AG09319 (cell line): ENCODE results near the gene TUBA1C.

Source experiments
- DNase-seq: peaks from one replicate; pipeline ENCODE4 v3.0.0-alpha.2; 2010; ENCODE audit warnings: low read depth; ENCODE audit errors: extremely low read depth
- TF ChIP-seq, protein P1 (sequence below): IDR thresholded peaks from 2 replicates; pipeline ENCODE4 v1.5.1; 2011; ENCODE audit warnings: low read depth, mild to moderate bottlenecking, inconsistent platforms, low read length, moderate library complexity

The TUBA1C gene

DNA sequence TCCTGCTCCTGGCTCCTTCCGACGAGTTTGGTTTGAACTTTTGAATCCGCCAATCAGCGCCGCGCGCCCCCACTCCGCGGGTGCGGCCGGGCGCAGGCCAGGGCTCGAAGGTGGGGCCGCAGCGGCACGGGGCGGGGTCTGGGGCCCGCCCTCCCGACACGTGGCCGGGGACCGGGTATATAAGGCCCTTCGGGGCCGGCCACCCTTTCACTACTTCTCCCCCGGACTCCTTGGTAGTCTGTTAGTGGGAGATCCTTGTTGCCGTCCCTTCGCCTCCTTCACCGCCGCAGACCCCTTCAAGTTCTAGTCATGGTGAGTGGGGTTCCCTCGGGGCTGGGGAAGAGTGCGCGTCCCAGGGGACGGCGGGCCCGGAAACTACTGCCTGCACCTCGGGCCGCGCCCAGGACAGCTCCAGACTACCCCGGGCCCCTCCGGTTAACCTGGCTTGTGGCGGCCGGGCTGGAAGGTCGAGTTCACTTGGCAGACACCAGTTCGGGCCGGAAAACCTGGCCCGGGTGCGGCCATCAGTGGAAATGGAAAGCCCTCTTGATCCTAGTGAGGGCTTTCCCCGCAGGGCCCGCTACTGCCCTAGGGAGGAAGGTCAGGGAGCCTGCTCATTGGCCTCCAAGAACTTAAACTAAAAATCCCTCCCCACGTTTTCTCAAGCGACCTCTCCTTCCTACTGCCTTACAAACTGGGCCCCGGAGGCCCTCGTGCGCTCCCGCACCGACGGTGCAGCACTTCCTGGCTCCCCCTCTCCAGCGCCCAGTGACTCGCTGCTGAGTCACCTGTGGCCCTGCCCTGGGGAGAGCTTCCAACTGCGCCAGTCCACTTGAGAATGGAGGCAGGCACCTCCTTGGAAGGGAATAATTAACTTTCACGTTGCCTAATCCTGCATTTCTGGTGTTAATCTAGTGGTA is at the start of gene TUBA1C:
Gene TUBA1C, plus strand, starts transcription at position 210 of the 920 bp plus-strand sequence. Its CDS starts 100 bp downstream, at position 310.
- TF ChIP-seq, protein P1, sequence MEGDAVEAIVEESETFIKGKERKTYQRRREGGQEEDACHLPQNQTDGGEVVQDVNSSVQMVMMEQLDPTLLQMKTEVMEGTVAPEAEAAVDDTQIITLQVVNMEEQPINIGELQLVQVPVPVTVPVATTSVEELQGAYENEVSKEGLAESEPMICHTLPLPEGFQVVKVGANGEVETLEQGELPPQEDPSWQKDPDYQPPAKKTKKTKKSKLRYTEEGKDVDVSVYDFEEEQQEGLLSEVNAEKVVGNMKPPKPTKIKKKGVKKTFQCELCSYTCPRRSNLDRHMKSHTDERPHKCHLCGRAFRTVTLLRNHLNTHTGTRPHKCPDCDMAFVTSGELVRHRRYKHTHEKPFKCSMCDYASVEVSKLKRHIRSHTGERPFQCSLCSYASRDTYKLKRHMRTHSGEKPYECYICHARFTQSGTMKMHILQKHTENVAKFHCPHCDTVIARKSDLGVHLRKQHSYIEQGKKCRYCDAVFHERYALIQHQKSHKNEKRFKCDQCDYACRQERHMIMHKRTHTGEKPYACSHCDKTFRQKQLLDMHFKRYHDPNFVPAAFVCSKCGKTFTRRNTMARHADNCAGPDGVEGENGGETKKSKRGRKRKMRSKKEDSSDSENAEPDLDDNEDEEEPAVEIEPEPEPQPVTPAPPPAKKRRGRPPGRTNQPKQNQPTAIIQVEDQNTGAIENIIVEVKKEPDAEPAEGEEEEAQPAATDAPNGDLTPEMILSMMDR, result no peak; the same call in 1 of the 2 replicates
- peak; percentile 86 for DNase-seq

DNA sequence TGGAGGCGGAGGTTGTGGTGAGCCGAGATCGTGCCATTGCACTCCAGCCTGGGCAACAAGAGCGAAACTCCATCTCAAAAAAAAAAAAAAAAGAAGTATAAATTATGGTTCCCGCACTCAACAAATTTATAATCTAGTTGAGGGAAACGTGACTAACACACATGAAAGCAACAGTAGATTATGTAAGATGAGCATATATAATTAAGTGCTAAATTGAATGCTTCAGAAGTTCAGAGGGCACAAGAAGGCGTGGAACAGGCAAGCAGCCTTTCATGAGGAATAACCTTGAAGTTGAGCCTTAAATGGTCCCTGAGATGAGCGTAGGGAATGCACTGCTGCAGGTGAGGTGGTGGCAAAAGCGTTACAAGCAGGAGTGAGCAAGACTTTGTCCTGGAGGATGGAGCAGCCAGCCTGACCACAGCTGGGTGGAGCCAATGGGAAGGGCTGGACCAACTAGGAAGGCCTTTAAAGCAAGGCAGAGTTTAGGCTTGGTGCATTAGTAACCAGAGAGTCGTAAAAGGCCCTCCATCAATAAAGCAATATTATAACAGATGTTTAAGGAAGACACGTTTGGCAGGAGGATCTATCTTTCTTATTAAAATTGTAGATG is 45.4 kb upstream of the TUBA1C start:
- TF ChIP-seq, protein P1, result no peak
- DNase-seq, result no peak

DNA sequence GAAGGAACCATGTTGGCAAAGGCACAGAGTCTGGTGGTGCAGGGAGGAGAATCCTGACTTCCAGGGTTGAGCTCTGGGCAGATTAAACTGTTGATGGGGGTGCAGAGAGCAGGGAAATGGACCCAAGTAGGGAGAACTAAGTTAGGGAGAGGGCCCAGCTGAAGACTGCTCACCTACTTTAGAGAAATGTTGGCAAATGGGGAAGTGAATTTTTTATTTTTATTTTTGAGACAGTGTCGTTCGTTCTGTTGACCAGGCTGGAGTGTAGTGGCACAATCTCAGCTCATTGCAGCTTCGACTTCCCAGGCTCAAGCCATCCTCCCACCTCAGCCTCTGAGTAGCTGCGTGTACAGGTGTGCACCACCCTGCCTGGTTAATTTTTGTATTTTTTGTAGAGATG is 43.9 kb upstream of the TUBA1C start:
- DNase-seq, result no peak
- TF ChIP-seq, protein P1, result no peak

DNA sequence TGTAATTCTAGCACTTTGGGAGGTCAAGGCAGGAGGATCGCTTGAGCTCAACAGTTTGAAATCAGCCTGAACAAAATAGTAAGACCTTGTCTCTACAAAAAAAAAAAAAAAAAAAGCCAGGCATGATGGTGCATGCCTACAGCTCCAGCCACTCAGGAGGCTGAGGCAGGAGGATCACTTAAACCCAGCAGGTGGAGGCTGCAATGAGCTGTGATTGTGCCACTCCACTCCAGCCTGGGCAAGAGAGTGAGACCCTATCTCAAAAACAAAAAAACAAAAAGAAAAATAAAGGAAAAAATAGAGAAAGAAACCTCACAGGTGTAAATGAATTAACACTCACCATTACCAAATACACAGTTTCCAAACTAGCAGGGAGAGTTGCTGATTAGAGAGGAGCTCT is 41.8 kb upstream of the TUBA1C start:
- TF ChIP-seq, protein P1, result no peak
- DNase-seq, result no peak

DNA sequence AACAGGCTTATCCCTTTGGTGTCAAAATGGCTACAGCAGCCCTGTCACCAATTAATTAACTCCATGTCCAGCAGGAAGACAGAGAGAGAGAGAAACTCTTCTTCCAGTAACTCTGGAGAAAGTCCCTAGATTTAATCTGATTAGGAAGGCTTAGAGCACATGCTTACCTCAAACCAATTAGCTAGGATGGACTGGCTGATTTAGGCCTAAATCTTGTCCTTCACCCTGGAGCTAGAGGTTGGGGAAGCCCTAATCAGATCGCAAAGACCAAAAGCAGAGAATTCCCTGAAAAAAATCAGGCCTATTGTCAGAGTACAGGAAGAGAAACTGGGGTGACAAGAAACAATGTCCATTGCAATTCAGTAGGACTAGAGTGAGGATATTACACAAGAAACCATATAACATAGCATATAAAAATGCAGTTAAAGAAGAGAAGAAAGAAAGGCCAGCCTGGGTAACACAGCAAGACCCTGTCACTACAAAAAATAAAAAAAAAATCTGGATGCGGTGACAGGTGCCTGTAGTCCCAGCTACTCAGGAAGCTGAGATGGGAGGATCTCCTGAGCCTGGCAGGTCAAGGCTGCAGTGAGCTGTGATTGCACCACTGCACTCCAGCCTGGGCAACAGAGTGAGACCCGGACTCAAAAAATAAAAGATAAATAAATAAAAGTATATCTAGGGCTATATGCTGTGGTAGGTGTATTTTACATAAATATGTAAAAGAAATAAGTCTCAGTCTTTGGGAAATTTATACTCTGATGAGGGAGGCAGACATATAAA is 41.1 kb upstream of the TUBA1C start:
- TF ChIP-seq, protein P1, result no peak
- DNase-seq, result no peak

DNA sequence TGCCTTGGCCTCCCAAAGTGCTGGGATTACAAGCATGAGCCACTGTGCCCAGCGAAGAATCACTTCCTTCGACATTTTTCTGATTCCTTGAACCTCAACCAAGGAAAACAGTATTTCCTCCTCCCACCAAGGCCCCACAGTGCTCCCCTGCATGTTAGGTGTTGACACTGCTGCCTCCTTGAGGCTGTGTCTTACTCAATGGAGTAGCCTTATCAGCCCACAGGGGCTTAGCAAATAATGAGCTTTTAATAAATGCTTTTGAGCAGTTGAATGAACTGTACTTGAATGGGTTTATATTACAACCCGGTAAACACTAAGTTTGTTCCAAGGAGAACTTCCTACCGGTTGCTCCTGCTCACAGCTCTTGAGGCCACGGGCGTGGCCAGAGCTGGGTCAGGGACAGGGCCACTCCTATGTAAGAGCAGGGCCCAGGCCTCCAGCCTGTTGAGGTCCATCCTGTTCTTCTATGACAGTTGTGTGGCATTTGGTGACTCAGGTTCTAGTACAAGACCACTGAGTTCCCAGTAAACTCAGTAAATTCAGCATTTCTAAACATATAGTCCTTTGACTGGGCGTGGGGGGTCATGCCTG is 39.2 kb upstream of the TUBA1C start:
- DNase-seq, result no peak
- TF ChIP-seq, protein P1, result no peak
